ENCODE measurements around the gene TMEM50B. TPM values are rescaled to one million over a fixed set of nuclear protein-coding genes. Genes with fewer than 3 reads are reported as not detected.
A peak's percentile ranks its signal among the peaks of the same experiment; 100 is the strongest.
"Not testable (repeated sequence)": the region's sequence is repeated elsewhere in the genome, so short reads cannot be mapped to it uniquely, and the experiment has no call there.

TMEM50B gene
- total RNA-seq, 2 donors from 2014 or later = 51.4 to 79.9 TPM

- DNase-seq (ENCODE audit: low spot score) (no peak), ATAC-seq (ENCODE audit: insufficient number of reproducible peaks, low FRiP score, low read depth) (no peak)
- Histone ChIP-seq H3K9me3 (no peaks in the 10 kb centered on the region), H3K4me3 (no peak overlapping the region), H3K36me3 (peaks cover 3% of the 10 kb centered on the region), H3K4me1 (ENCODE audit: control insufficient read depth in 1 of 2, low read depth in 2 of 2) (no peaks in the 10 kb centered on the region), H3K27ac (no peak overlapping the region), H3K27me3 (replicated peaks; ENCODE audit: insufficient read depth) (no peaks in the 10 kb centered on the region)
- TF ChIP-seq, protein P1, sequence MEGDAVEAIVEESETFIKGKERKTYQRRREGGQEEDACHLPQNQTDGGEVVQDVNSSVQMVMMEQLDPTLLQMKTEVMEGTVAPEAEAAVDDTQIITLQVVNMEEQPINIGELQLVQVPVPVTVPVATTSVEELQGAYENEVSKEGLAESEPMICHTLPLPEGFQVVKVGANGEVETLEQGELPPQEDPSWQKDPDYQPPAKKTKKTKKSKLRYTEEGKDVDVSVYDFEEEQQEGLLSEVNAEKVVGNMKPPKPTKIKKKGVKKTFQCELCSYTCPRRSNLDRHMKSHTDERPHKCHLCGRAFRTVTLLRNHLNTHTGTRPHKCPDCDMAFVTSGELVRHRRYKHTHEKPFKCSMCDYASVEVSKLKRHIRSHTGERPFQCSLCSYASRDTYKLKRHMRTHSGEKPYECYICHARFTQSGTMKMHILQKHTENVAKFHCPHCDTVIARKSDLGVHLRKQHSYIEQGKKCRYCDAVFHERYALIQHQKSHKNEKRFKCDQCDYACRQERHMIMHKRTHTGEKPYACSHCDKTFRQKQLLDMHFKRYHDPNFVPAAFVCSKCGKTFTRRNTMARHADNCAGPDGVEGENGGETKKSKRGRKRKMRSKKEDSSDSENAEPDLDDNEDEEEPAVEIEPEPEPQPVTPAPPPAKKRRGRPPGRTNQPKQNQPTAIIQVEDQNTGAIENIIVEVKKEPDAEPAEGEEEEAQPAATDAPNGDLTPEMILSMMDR (IDR thresholded peaks at IDR 0.05) = no peak
Measured at GRCh38 chr21:33449616-33450015, 30.2 kb downstream of the TMEM50B start.

GRCh38 chr21:33446620-33447019, 33.2 kb downstream of the TMEM50B start:
- H3K4me1 ChIP-seq (ENCODE audit: control insufficient read depth in 1 of 2, low read depth in 2 of 2); H3K9me3 ChIP-seq; ATAC-seq (ENCODE audit: insufficient number of reproducible peaks, low FRiP score, low read depth); H3K27me3 ChIP-seq (replicated peaks; ENCODE audit: insufficient read depth); DNase-seq (ENCODE audit: low spot score); H3K36me3 ChIP-seq; H3K27ac ChIP-seq; H3K4me3 ChIP-seq: not testable (repeated sequence)

DNA sequence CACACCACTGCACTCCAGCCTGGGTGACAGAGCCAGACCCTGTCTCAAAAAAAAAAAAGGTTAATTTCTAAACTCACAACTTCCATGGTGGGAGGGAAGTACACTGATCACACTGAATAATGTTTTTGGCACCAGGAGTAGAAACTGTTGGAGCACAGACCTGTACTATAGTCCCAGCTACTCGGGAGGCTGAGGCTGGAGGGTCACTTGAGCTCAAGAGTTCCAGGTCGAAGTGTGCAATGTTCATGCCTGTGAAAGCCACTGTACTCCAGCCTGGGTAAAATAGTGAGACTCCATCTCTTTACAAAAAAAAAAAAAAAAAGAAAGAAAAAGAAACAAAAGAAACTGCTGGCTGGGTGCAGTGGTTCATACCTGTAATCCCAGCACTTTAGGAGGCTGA, 35.3 kb downstream of the TMEM50B start:
- H3K27me3 ChIP-seq (replicated peaks; ENCODE audit: insufficient read depth) = no peaks in the 10 kb centered on the region
- peaks cover 3% of the 10 kb centered on the region for H3K36me3 ChIP-seq
- no peak overlapping the region for H3K27ac ChIP-seq
- TF ChIP-seq, protein P1 (IDR thresholded peaks at IDR 0.05) = no peak
- no peak overlapping the region for H3K4me3 ChIP-seq
- DNase-seq (ENCODE audit: low spot score) = no peak
- ATAC-seq (ENCODE audit: insufficient number of reproducible peaks, low FRiP score, low read depth) = no peak
- H3K9me3 ChIP-seq = no peaks in the 10 kb centered on the region
- peaks cover 0 to 4% of the 10 kb centered on the region in 2 donors for H3K4me1 ChIP-seq (ENCODE audit: control insufficient read depth in 1 of 2, low read depth in 2 of 2)

DNA sequence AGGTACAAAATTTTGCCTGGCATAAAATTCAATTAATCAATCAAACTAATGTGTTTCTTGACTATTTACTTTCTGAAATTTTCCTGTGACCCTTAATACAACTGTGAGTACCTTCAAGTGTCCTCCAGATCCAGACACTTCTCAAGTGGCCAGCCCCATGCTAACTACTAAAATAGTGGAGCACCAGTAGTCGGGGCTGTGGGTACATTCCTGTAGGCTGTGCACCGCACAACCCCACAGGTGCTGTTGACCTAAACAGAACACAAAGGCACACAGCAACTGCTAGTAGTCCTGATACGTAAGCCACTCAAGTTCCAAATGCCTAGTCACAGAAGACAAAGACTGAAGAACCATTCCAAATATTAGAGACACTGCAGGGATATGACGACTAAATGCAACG, 36.6 kb downstream of the TMEM50B start:
- Histone ChIP-seq H3K27me3 (replicated peaks; ENCODE audit: insufficient read depth) (no peaks in the 10 kb centered on the region), H3K9me3 (no peaks in the 10 kb centered on the region), H3K4me1 (ENCODE audit: control insufficient read depth in 1 of 2, low read depth in 2 of 2) (peaks cover 0 to 4% of the 10 kb centered on the region in 2 donors), H3K36me3 (no peaks in the 10 kb centered on the region), H3K27ac (no peak overlapping the region), H3K4me3 (no peak overlapping the region)
- TF ChIP-seq, protein P1 (IDR thresholded peaks at IDR 0.05) = no peak
- ATAC-seq (ENCODE audit: insufficient number of reproducible peaks, low FRiP score, low read depth) (no peak), DNase-seq (ENCODE audit: low spot score) (no peak)

GRCh38 chr21:33441489-33442477, 38.0 kb downstream of the TMEM50B start:
- Histone ChIP-seq H3K27me3 (replicated peaks; ENCODE audit: insufficient read depth) (no peaks in the 10 kb centered on the region), H3K9me3 (no peaks in the 10 kb centered on the region), H3K36me3 (peaks cover 11% of the 10 kb centered on the region), H3K4me1 (ENCODE audit: control insufficient read depth in 1 of 2, low read depth in 2 of 2) (peaks cover 0 to 4% of the 10 kb centered on the region in 2 donors), H3K4me3 (no peak overlapping the region), H3K27ac (no peak overlapping the region)
- ATAC-seq (ENCODE audit: insufficient number of reproducible peaks, low FRiP score, low read depth) (peak; percentile 53), DNase-seq (ENCODE audit: low spot score) (no peak)
- TF ChIP-seq, protein P1 (IDR thresholded peaks at IDR 0.05) = no peak
